ENCODE results near the gene CMTM7. TPM values are rescaled to one million over a fixed set of nuclear protein-coding genes. Genes with fewer than 3 reads are reported as not detected.

Gene CMTM7
- total RNA-seq, 2 donors from 2014 or later = 15.6 to 33.1 TPM

DNA sequence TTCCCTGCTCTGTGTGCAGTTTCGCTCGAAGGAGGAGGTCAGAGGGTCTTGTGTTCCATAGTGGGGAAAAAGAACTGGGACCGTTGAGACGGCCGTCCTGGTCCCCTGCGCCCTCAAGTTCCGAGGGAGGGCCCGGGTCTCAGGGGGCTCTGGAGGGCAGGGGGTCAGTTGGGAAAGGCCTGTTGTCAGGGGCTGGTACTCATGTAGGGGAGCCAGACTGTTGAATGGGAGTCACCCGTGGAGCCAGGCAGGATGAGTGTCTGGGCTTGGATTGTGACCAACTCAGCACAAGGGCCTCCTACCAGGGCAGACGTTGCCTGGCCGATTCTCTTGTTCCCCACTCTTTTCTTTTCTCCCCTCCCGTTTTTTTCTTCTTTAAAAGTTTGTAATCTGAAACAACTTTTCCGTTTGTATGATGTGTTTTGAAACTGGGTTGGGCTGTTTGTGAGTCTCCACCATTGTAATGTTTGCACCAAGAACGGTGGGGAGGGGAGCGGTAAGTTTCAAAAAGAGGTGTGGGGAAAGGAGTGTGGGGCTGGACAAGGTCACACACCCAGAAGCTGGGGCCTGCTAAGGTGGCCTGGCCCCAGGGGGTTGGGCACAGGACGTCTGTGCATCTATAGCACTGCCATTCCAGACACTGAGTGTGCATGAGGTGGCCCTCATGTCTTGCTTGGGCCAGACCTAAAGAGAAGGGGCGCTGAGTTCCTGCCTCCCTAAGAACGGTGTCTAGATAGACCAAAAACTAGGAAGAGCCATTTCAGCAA is 1.1 kb downstream of the CMTM7 start:
- no peaks in the 10 kb centered on the region for H3K9me3 ChIP-seq
- TF ChIP-seq, protein P1, sequence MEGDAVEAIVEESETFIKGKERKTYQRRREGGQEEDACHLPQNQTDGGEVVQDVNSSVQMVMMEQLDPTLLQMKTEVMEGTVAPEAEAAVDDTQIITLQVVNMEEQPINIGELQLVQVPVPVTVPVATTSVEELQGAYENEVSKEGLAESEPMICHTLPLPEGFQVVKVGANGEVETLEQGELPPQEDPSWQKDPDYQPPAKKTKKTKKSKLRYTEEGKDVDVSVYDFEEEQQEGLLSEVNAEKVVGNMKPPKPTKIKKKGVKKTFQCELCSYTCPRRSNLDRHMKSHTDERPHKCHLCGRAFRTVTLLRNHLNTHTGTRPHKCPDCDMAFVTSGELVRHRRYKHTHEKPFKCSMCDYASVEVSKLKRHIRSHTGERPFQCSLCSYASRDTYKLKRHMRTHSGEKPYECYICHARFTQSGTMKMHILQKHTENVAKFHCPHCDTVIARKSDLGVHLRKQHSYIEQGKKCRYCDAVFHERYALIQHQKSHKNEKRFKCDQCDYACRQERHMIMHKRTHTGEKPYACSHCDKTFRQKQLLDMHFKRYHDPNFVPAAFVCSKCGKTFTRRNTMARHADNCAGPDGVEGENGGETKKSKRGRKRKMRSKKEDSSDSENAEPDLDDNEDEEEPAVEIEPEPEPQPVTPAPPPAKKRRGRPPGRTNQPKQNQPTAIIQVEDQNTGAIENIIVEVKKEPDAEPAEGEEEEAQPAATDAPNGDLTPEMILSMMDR (IDR thresholded peaks at IDR 0.05) = no peak
- no peak for TF ChIP-seq POLR2A (IDR thresholded peaks at IDR 0.05)
- H3K4me1 ChIP-seq (replicated peaks) = no peaks in the 10 kb centered on the region
- H3K36me3 ChIP-seq = no peaks in the 10 kb centered on the region
- peak; percentile 16 for DNase-seq (ENCODE audit: low spot score)
- intact Hi-C loops (cut with DNase I) = loop anchor here (5.0 kb wide), 1 partner anchor 80 kb away; no protein-coding TSS in a partner anchor
- WGBS = 30% methylated on average over 18 of the region's 18 CpGs
- peak overlapping the region; percentile 64 to 68 for H3K4me3 ChIP-seq
- H3K27me3 ChIP-seq (replicated peaks; ENCODE audit: insufficient read depth) = no peaks in the 10 kb centered on the region
- peak overlapping the region; percentile 62 to 71 for H3K27ac ChIP-seq

DNA sequence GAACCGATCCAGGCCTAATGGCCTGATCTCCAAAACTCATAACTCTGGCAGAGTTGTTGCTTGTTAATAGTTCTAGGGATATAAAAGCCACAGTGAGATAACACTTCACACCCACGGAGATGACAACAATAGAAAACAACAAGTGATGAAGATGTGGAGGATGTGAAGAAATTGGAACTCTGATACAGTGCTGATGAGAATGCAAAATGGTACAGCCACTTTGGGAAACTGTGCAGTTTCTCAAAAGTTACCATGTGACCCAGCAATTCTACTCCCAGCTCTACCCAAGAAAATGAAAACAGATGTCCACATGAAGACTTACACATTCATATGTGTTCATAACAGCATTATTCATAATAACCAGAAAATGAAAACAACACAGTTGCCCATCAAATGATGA is 3.8 kb downstream of the CMTM7 start:
- WGBS = 63% methylated on average over 2 of the region's 2 CpGs
- intact Hi-C loops (cut with DNase I) = no loop called here
- Histone ChIP-seq H3K4me1 (replicated peaks) (no peaks in the 10 kb centered on the region), H3K4me3 (no peak overlapping the region), H3K27ac (no peak overlapping the region), H3K27me3 (replicated peaks; ENCODE audit: insufficient read depth) (no peaks in the 10 kb centered on the region), H3K9me3 (no peaks in the 10 kb centered on the region), H3K36me3 (no peaks in the 10 kb centered on the region)
- DNase-seq (ENCODE audit: low spot score) = no peak
- no peak for TF ChIP-seq POLR2A (IDR thresholded peaks at IDR 0.05)
- TF ChIP-seq, protein P1 (IDR thresholded peaks at IDR 0.05) = no peak
- TF ChIP-seq POLR2AphosphoS5 (IDR thresholded peaks at IDR 0.05) = no peak

DNA sequence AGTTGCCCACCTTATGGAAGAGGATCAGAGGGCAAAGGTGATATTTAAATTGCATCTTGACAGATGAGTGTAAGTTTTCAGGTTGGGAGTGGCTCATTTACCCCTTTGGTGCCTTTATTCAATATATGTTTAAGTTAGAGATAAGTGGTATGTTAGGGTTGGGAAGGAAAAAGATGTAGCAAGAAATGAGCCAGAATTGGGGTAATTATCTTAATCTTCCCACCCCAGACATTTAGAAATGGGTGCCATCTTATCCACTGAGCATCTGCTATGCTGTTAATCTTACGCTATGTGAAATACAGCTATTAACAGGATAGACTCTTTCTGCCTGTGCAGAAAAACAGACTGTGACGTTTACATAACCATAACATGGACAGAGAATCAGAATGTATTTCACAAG is 6.3 kb downstream of the CMTM7 start:
- WGBS = 57% methylated on average over 2 of the region's 2 CpGs
- intact Hi-C loops (cut with DNase I) = no loop called here
- no peak for DNase-seq (ENCODE audit: low spot score)
- no peaks in the 10 kb centered on the region for H3K27me3 ChIP-seq (replicated peaks; ENCODE audit: insufficient read depth)
- no peaks in the 10 kb centered on the region for H3K9me3 ChIP-seq
- H3K4me1 ChIP-seq (replicated peaks) = no peaks in the 10 kb centered on the region
- H3K4me3 ChIP-seq = no peak overlapping the region
- H3K36me3 ChIP-seq = no peaks in the 10 kb centered on the region
- TF ChIP-seq POLR2AphosphoS5 (IDR thresholded peaks at IDR 0.05) = no peak
- TF ChIP-seq POLR2A (IDR thresholded peaks at IDR 0.05) = no peak
- TF ChIP-seq, protein P1 (IDR thresholded peaks at IDR 0.05) = no peak
- no peak overlapping the region for H3K27ac ChIP-seq

- no peak for DNase-seq (ENCODE audit: low spot score)
- H3K9me3 ChIP-seq = no peaks in the 10 kb centered on the region
- H3K36me3 ChIP-seq = no peaks in the 10 kb centered on the region
- no peak for TF ChIP-seq POLR2AphosphoS5 (IDR thresholded peaks at IDR 0.05)
- TF ChIP-seq, protein P1 (IDR thresholded peaks at IDR 0.05) = no peak
- no peak for TF ChIP-seq POLR2A (IDR thresholded peaks at IDR 0.05)
- H3K27me3 ChIP-seq (replicated peaks; ENCODE audit: insufficient read depth) = no peaks in the 10 kb centered on the region
- H3K27ac ChIP-seq = no peak overlapping the region
- no peak overlapping the region for H3K4me3 ChIP-seq
- intact Hi-C loops (cut with DNase I) = no loop called here
- H3K4me1 ChIP-seq (replicated peaks) = no peaks in the 10 kb centered on the region
- WGBS = 85% methylated on average over 10 of the region's 10 CpGs
These were observed 6.9 kb downstream of the CMTM7 start for GRCh38 chr3:32398531-32398930.

GRCh38 chr3:32399030-32399620 is 7.5 kb downstream of the CMTM7 start:
- no peaks in the 10 kb centered on the region for H3K27me3 ChIP-seq (replicated peaks; ENCODE audit: insufficient read depth)
- no peaks in the 10 kb centered on the region for H3K9me3 ChIP-seq
- H3K36me3 ChIP-seq = no peaks in the 10 kb centered on the region
- intact Hi-C loops (cut with DNase I) = no loop called here
- 60% methylated on average over 2 of the region's 2 CpGs for WGBS
- H3K4me1 ChIP-seq (replicated peaks) = no peaks in the 10 kb centered on the region
- DNase-seq (ENCODE audit: low spot score) = no peak
- H3K27ac ChIP-seq = no peak overlapping the region
- H3K4me3 ChIP-seq = no peak overlapping the region
- TF ChIP-seq POLR2A (IDR thresholded peaks at IDR 0.05) = no peak
- TF ChIP-seq, protein P1 (IDR thresholded peaks at IDR 0.05) = peak; percentile 9 to 61 (median 46)
